KMS-11 (cell line): ENCODE results near the gene CCNJL.

ENCODE experiments used
- H2AFZ ChIP-seq: fragments of 200-600 bp; sonication (generic); 2 replicates; pipeline ENCODE4 v1.6.1; 2016; ENCODE audit warnings: antibody characterized with exemption, mixed run types, low read depth
- H3K27ac ChIP-seq: fragments of 200-600 bp; sonication (generic); 2 replicates; pipeline ENCODE4 v1.6.1; 2016; ENCODE audit warnings: mild to moderate bottlenecking, mixed run types
- H3K27me3 ChIP-seq: fragments of 200-600 bp; sonication (generic); 2 replicates; pipeline ENCODE4 v1.6.1; 2017; ENCODE audit warnings: mild to moderate bottlenecking, low read depth, mixed run types, moderate library complexity; ENCODE audit not compliant: insufficient read depth
- H3K36me3 ChIP-seq: fragments of 200-600 bp; sonication (generic); 2 replicates; pipeline ENCODE4 v1.6.1; 2017; ENCODE audit warnings: mild to moderate bottlenecking, mixed run types; ENCODE audit not compliant: insufficient read depth
- H3K4me1 ChIP-seq: fragments of 200-600 bp; sonication (generic); 2 replicates; pipeline ENCODE4 v1.6.1; 2016; ENCODE audit warnings: mild to moderate bottlenecking, low read depth, mixed run types; ENCODE audit not compliant: poor library complexity, severe bottlenecking
- H3K4me2 ChIP-seq: fragments of 200-600 bp; sonication (generic); 2 replicates; pipeline ENCODE4 v1.7.0; 2016; ENCODE audit warnings: mild to moderate bottlenecking, mixed run types
- H3K4me3 ChIP-seq: fragments of 200-600 bp; sonication (generic); IDR thresholded peaks from 2 replicates; pipeline ENCODE4 v1.6.1; 2017; ENCODE audit warnings: low read depth, low read length, mixed read lengths; ENCODE audit not compliant: insufficient read depth
- H3K79me2 ChIP-seq: fragments of 200-600 bp; sonication (generic); 2 replicates; pipeline ENCODE4 v1.6.1; 2016; ENCODE audit warnings: low read depth, mixed run types; ENCODE audit not compliant: insufficient read depth
- H3K9ac ChIP-seq: fragments of 200-600 bp; sonication (generic); 2 replicates; pipeline ENCODE4 v1.6.1; 2016; ENCODE audit warnings: mild to moderate bottlenecking, mixed run types
- H4K20me1 ChIP-seq: fragments of 200-600 bp; sonication (generic); 2 replicates; pipeline ENCODE4 v1.6.1; 2016; ENCODE audit warnings: mild to moderate bottlenecking, mixed run types; ENCODE audit not compliant: insufficient read depth
- TF ChIP-seq, protein P1 (sequence below): fragments of 200-600 bp; sonication (generic); conservative IDR thresholded peaks from 2 replicates; pipeline ENCODE4 v1.6.1; 2017; ENCODE audit warnings: low read depth, mild to moderate bottlenecking, antibody characterized with exemption, low read length, moderate library complexity, mixed read lengths

The CCNJL gene

DNA sequence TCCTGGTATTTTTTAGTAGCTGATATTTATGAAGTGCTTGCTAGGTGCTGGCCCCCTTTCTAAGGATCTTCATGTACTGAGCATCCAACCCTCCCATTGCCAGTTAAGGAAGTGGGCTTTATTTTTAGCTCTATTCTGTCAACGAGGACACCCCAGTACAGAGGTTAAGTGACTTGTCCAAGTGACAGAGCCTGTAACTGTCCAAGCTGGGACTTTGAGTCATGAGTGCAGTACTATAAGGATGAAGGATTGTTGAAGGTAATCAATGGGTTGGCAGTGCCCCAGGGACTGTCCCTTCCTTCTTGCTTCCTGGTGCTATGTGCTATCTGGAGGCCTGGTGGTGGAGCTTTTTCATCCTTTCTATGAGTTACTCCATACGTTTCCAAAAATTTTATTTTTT, 101.0 kb downstream of the CCNJL start:
- Histone ChIP-seq H3K27ac (no peak overlapping the region), H3K4me3 (no peak overlapping the region), H3K9ac (no peak overlapping the region), H3K36me3 (no peaks in the 10 kb centered on the region), H3K4me1 (no peaks in the 10 kb centered on the region), H3K4me2 (no peak overlapping the region), H3K79me2 (no peaks in the 10 kb centered on the region), H3K27me3 (no peaks in the 10 kb centered on the region), H4K20me1 (no peaks in the 10 kb centered on the region), H2AFZ (no peak overlapping the region)
- TF ChIP-seq, protein P1, sequence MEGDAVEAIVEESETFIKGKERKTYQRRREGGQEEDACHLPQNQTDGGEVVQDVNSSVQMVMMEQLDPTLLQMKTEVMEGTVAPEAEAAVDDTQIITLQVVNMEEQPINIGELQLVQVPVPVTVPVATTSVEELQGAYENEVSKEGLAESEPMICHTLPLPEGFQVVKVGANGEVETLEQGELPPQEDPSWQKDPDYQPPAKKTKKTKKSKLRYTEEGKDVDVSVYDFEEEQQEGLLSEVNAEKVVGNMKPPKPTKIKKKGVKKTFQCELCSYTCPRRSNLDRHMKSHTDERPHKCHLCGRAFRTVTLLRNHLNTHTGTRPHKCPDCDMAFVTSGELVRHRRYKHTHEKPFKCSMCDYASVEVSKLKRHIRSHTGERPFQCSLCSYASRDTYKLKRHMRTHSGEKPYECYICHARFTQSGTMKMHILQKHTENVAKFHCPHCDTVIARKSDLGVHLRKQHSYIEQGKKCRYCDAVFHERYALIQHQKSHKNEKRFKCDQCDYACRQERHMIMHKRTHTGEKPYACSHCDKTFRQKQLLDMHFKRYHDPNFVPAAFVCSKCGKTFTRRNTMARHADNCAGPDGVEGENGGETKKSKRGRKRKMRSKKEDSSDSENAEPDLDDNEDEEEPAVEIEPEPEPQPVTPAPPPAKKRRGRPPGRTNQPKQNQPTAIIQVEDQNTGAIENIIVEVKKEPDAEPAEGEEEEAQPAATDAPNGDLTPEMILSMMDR, result no peak

DNA sequence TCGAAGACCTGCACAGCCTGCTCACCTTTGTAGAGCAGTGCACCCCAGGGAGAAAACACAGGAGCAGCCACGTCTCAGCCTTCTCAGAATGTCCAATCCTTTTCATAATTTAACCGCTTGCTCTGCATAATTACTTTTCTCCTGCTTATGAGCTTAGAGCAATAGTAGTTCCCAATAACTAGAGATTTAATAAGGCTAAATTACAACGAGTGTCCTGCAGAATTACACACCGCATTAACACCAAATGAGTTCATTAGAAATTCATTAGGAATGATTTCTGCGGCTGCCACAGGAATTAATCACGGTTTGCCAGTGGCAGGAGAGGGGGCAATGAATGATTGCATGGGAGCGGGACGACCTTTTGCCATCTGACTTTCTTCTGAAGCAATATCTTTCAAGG, 101.8 kb downstream of the CCNJL start:
- no peak overlapping the region for H3K9ac ChIP-seq
- no peak overlapping the region for H2AFZ ChIP-seq
- TF ChIP-seq, protein P1, result no peak
- H3K4me1 ChIP-seq, result no peaks in the 10 kb centered on the region
- H3K4me3 ChIP-seq, result no peak overlapping the region
- no peak overlapping the region for H3K27ac ChIP-seq
- H3K4me2 ChIP-seq, result no peak overlapping the region
- no peaks in the 10 kb centered on the region for H4K20me1 ChIP-seq
- H3K36me3 ChIP-seq, result no peaks in the 10 kb centered on the region
- H3K79me2 ChIP-seq, result no peaks in the 10 kb centered on the region
- no peaks in the 10 kb centered on the region for H3K27me3 ChIP-seq

DNA sequence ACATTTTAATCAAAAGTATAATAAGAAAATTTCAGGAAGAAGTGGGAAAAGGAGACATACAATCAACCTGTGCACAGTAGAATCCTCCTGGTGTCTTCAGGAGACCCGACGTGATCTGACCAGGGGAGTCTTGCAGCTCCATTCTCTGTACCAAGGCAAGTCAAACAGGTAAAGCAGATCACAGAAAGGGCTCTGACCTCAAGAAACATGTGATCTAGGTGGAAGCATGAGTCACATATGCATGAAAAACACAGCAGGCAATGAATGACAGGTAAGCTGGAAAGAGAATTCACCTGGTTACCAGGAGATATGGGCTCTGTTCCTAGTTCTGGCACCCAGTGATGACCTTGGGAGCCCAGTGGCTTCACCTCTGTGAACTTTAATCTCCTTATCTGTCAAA, 102.4 kb downstream of the CCNJL start:
- H3K4me2 ChIP-seq, result no peak overlapping the region
- H3K4me3 ChIP-seq, result no peak overlapping the region
- no peaks in the 10 kb centered on the region for H3K79me2 ChIP-seq
- no peak overlapping the region for H3K27ac ChIP-seq
- H3K9ac ChIP-seq, result no peak overlapping the region
- no peaks in the 10 kb centered on the region for H3K27me3 ChIP-seq
- H3K4me1 ChIP-seq, result no peaks in the 10 kb centered on the region
- TF ChIP-seq, protein P1, result no peak
- H4K20me1 ChIP-seq, result no peaks in the 10 kb centered on the region
- H3K36me3 ChIP-seq, result no peaks in the 10 kb centered on the region
- no peak overlapping the region for H2AFZ ChIP-seq

DNA sequence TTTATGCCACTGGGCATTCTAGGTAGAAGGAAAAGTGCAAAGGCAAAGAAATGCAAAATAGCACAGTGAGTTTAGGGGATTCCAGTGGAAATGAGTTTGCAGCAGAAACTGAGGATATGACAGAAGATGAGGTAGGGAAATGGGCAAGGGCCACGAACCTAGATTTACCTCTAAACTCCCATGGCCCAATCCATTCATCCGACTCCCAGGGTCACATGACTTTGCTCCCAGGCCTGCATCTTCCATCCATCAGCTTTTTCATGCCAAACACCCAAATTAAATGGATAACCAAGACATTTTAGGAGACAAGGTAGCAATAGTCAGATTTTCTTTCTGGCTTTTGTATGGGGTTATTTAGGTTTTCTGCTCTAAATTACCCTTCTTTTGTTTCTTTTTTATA, 105.3 kb downstream of the CCNJL start:
- no peak overlapping the region for H3K9ac ChIP-seq
- no peaks in the 10 kb centered on the region for H3K79me2 ChIP-seq
- no peak overlapping the region for H3K4me2 ChIP-seq
- TF ChIP-seq, protein P1, result no peak
- no peaks in the 10 kb centered on the region for H3K4me1 ChIP-seq
- H3K27me3 ChIP-seq, result no peaks in the 10 kb centered on the region
- no peaks in the 10 kb centered on the region for H4K20me1 ChIP-seq
- no peak overlapping the region for H2AFZ ChIP-seq
- no peaks in the 10 kb centered on the region for H3K36me3 ChIP-seq
- H3K27ac ChIP-seq, result no peak overlapping the region
- H3K4me3 ChIP-seq, result no peak overlapping the region
